OCI-LY7 (cell line): Measurements from ENCODE around the gene FAF2. TPM values are rescaled to one million over a fixed set of nuclear protein-coding genes. Genes with fewer than 3 reads are reported as not detected.

Experiments used
- BruUV-seq: library from RNA; stranded (reverse); fragments of 400-500 nt; replicated peaks from 2 replicates; lab custom pipeline; 2021; lab: Mats Ljungman, UMichigan
- CTCF ChIA-PET: fragments of 300-600 bp; sonication (Branson Sonifier 250); formaldehyde crosslinking; loops from one replicate; lab custom pipeline; 2022; ENCODE audit warnings: antibody characterized with exemption; ENCODE audit not compliant: unreplicated experiment; lab: Charles Lee
- POLR2A ChIA-PET: fragments of 300-600 bp; sonication (Branson Sonifier 250); formaldehyde crosslinking; loops from one replicate; lab custom pipeline; 2022; ENCODE audit warnings: antibody characterized with exemption; lab: Charles Lee
- DNase-seq: peaks from one replicate; pipeline ENCODE4 v3.0.0-alpha.2; 2015; ENCODE audit warnings: low spot score
- H2AFZ ChIP-seq: fragments of 200-600 bp; sonication (generic), shearing (Covaris generic); 2 replicates; pipeline ENCODE4 v1.6.1; 2014; ENCODE audit warnings: mild to moderate bottlenecking, antibody characterized with exemption, low read length, moderate library complexity
- H3K27ac ChIP-seq: fragments of 200-600 bp; sonication (generic); 2 replicates; pipeline ENCODE4 v1.5.1; 2014; ENCODE audit warnings: mixed run types, low read depth, mild to moderate bottlenecking, moderate library complexity, low read length, inconsistent platforms; ENCODE audit not compliant: poor library complexity, severe bottlenecking
- H3K36me3 ChIP-seq: fragments of 200-600 bp; sonication (generic); 2 replicates; pipeline ENCODE4 v1.6.1; 2014; ENCODE audit warnings: mild to moderate bottlenecking, antibody characterized with exemption, low read length, moderate library complexity, mixed read lengths; ENCODE audit not compliant: insufficient read depth
- H3K4me1 ChIP-seq: fragments of 200-600 bp; sonication (generic); 2 replicates; pipeline ENCODE4 v1.5.1; 2014; ENCODE audit warnings: mild to moderate bottlenecking, low read length; ENCODE audit not compliant: insufficient read depth, poor library complexity, severe bottlenecking
- H3K4me2 ChIP-seq: fragments of 200-600 bp; sonication (generic); 2 replicates; pipeline ENCODE4 v1.6.1; 2014; ENCODE audit warnings: mild to moderate bottlenecking, low read length
- H3K4me3 ChIP-seq: fragments of 200-600 bp; sonication (generic); 2 replicates; pipeline ENCODE4 v1.5.1; 2014; ENCODE audit warnings: mild to moderate bottlenecking, low read depth, low read length; ENCODE audit not compliant: poor library complexity, severe bottlenecking
- H3K79me2 ChIP-seq: fragments of 200-600 bp; sonication (generic); 2 replicates; pipeline ENCODE4 v1.6.1; 2016; ENCODE audit warnings: low read depth, mild to moderate bottlenecking, low read length, moderate library complexity, mixed read lengths; ENCODE audit not compliant: insufficient read depth
- H3K9me2 ChIP-seq: fragments of 200-600 bp; sonication (generic); 2 replicates; pipeline ENCODE4 v1.6.1; 2016; ENCODE audit warnings: mild to moderate bottlenecking, low read length, mixed read lengths; ENCODE audit not compliant: insufficient read depth
- H3K9me3 ChIP-seq: fragments of 200-600 bp; sonication (generic); 2 replicates; pipeline ENCODE4 v1.6.1; 2014; ENCODE audit warnings: mild to moderate bottlenecking, mixed run types, low read length, mixed read lengths
- H4K20me1 ChIP-seq: fragments of 200-600 bp; sonication (generic); 2 replicates; pipeline ENCODE4 v1.6.1; 2014; ENCODE audit warnings: mild to moderate bottlenecking, antibody characterized with exemption, low read length, moderate library complexity, mixed read lengths; ENCODE audit not compliant: insufficient read depth
- CTCF ChIP-seq: fragments of 200-600 bp; sonication (generic); conservative IDR thresholded peaks from 2 replicates; pipeline ENCODE4 v1.5.1; 2014; ENCODE audit warnings: mild to moderate bottlenecking, antibody characterized with exemption, low read length, moderate library complexity, mixed read lengths
- EZH2phosphoT487 ChIP-seq: fragments of 200-600 bp; sonication (generic); IDR thresholded peaks from 2 replicates; pipeline ENCODE4 v1.6.1; 2018; ENCODE audit warnings: low read depth, borderline replicate concordance, mild to moderate bottlenecking, mixed run types, antibody characterized with exemption, low read length, moderate library complexity, mixed read lengths
- intact Hi-C: fragments of 100-400 bp; cut with micrococcal nuclease; formaldehyde crosslinking; loops from one replicate; pipeline ENCODE4 v1.10.0; 2022; ENCODE audit not compliant: unreplicated experiment
- total RNA-seq, 2 experiments: library from RNA; depleted of rRNA in 1 of 2; stranded (reverse); fragments of >200 nt in 1 of 2; shearing (Covaris generic) in 1 of 2; gene quantifications; 2 replicates each; pipeline ENCODE4 v1.2.3, GENCODE V29; 2014 to 2022

Gene FAF2
- total RNA-seq, 2 experiments from 2014 or later = 36.9 to 49.7 TPM

GRCh38 chr5:176444742-176445141 lies 3.4 kb upstream of the FAF2 start:
- H3K9me2 ChIP-seq = no peaks in the 10 kb centered on the region
- ChIA-PET POLR2A (no interaction called here), CTCF (no interaction called here)
- DNase-seq = no peak
- no peaks in the 10 kb centered on the region for H3K9me3 ChIP-seq
- H3K4me3 ChIP-seq = no peak overlapping the region
- no TSS peak for BruUV-seq
- intact Hi-C loops = loop anchor here (10.0 kb wide), 1 partner anchor 550 kb away; no protein-coding TSS in a partner anchor
- no peaks in the 10 kb centered on the region for H4K20me1 ChIP-seq
- H2AFZ ChIP-seq = no peak overlapping the region
- peaks cover 2% of the 10 kb centered on the region; the same call in 1 of the 2 replicates for H3K36me3 ChIP-seq
- H3K4me2 ChIP-seq = no peak overlapping the region
- TF ChIP-seq CTCF (no peak), EZH2phosphoT487 (no peak)
- H3K4me1 ChIP-seq = peaks cover 14% of the 10 kb centered on the region
- no peak overlapping the region for H3K27ac ChIP-seq
- H3K79me2 ChIP-seq = peaks cover 15% of the 10 kb centered on the region

- Histone ChIP-seq H3K9me3 (no peaks in the 10 kb centered on the region), H3K4me1 (peaks cover 20% of the 10 kb centered on the region), H3K4me3 (no peak overlapping the region), H3K79me2 (peaks cover 30% of the 10 kb centered on the region), H2AFZ (no peak overlapping the region), H3K4me2 (no peak overlapping the region), H3K27ac (no peak overlapping the region), H3K9me2 (no peaks in the 10 kb centered on the region), H4K20me1 (no peaks in the 10 kb centered on the region), H3K36me3 (peaks cover 9% of the 10 kb centered on the region; the same call in 1 of the 2 replicates)
- ChIA-PET CTCF (interaction anchor here (0.6 kb wide), 1 partner anchor 97 kb away, joined by 14 read pairs; no protein-coding TSS in a partner anchor), POLR2A (interaction anchor here (0.6 kb wide), 1 partner anchor 28 kb away, joined by 3 read pairs; no protein-coding TSS in a partner anchor)
- no peak for TF ChIP-seq EZH2phosphoT487
- TF ChIP-seq CTCF = no peak
- no peak for DNase-seq
- BruUV-seq = no TSS peak
- intact Hi-C loops = loop anchor here (10.0 kb wide), 1 partner anchor 549 kb away; no protein-coding TSS in a partner anchor
Observed at GRCh38 chr5:176446028-176446665, 2.0 kb upstream of the FAF2 start.
